Spleen (tissue), 11 donors: ENCODE results near the gene ZNF175. TPM values are rescaled to one million over a fixed set of nuclear protein-coding genes. Genes with fewer than 3 reads are reported as not detected.

Source experiments
- DNase-seq: peaks from one replicate; pipeline ENCODE4 v3.0.0-alpha.2; 2020
- H3K27ac ChIP-seq, 8 donors: fragments of 200-600 bp; sonication (generic) in 7 of 8; 1 replicate in 4 of 8; 2 replicates in 4 of 8; pipeline versions ENCODE4 v1.5.0 to v1.8.0; 2016 to 2021; ENCODE audit warnings: inconsistent platforms in 4 of 8, mild to moderate bottlenecking in 4 of 8, moderate library complexity in 1 of 8
- H3K27me3 ChIP-seq, 7 donors: fragments of 200-600 bp; sonication (generic) in 6 of 7; replicated peaks in 1 of 7; 1 replicate in 4 of 7; 2 replicates in 3 of 7; pipeline versions ENCODE4 v1.5.0 to v1.8.0; 2016 to 2021; ENCODE audit warnings: inconsistent platforms in 3 of 7, mild to moderate bottlenecking in 1 of 7
- H3K36me3 ChIP-seq, 6 donors: fragments of 200-600 bp; sonication (generic) in 5 of 6; 1 replicate in 4 of 6; 2 replicates in 2 of 6; pipeline versions ENCODE4 v1.5.0 to v1.8.0; 2016 to 2021; ENCODE audit warnings: inconsistent platforms in 2 of 6
- H3K4me1 ChIP-seq, 6 donors: fragments of 200-600 bp; sonication (generic) in 5 of 6; 1 replicate in 3 of 6; 2 replicates in 3 of 6; pipeline versions ENCODE4 v1.5.0 to v1.8.0; 2016 to 2021; ENCODE audit warnings: inconsistent platforms in 3 of 6
- H3K4me3 ChIP-seq, 8 donors: fragments of 200-600 bp; sonication (generic) in 7 of 8; 1 replicate in 4 of 8; 2 replicates in 4 of 8; pipeline versions ENCODE4 v1.5.0 to v1.8.0; 2016 to 2021; ENCODE audit warnings: inconsistent platforms in 4 of 8, mild to moderate bottlenecking in 4 of 8, moderate library complexity in 2 of 8
- H3K9me3 ChIP-seq, 8 donors: fragments of 200-600 bp; sonication (generic) in 7 of 8; 1 replicate in 4 of 8; 2 replicates in 4 of 8; pipeline versions ENCODE4 v1.5.0 to v1.8.0; 2016 to 2021; ENCODE audit warnings: inconsistent platforms in 4 of 8
- CTCF ChIP-seq, 11 experiments: fragments of 200-600 bp in 7 of 11; fragments of 450-650 bp in 4 of 11; sonication (generic) in 4 of 11; IDR thresholded peaks in 8 of 11; conservative IDR thresholded peaks in 3 of 11; 1 replicate in 7 of 11; 2 replicates in 4 of 11; pipeline versions ENCODE4 v1.4.0 to v1.8.0; 2016 to 2021; ENCODE audit warnings: antibody characterized with exemption in 11 of 11, inconsistent platforms in 4 of 11, mild to moderate bottlenecking in 1 of 11
- POLR2A ChIP-seq, 3 donors: fragments of 450-650 bp; IDR thresholded peaks; one replicate each; pipeline ENCODE4 v1.5.1; 2017; ENCODE audit warnings: antibody characterized with exemption in 3 of 3, mild to moderate bottlenecking in 1 of 3
- POLR2AphosphoS5 ChIP-seq, 3 donors: sonication (generic); formaldehyde crosslinking; IDR thresholded peaks; one replicate each; pipeline ENCODE4 v1.5.1; 2017; ENCODE audit warnings: antibody characterized with exemption in 3 of 3
- WGBS, 5 donors: extraction: QIAGEN DNeasy Blood & Tissue Kit in 3 of 5; methylation state at CpG; one replicate each; pipeline versions ENCODE4 v1.1.5 to v1.1.7; 2013 to 2018; 5-methylcytosine and 5-hydroxymethylcytosine counted together
- intact Hi-C: fragments of 100-400 bp; cut with DNase I; formaldehyde crosslinking; loops from one replicate; pipeline ENCODE4 v1.15.0; 2023; ENCODE audit warnings: low total_unique reads
- polyA plus RNA-seq, 3 donors: library from polyadenylated mRNA; stranded (reverse); fragments of 200-250 nt; gene quantifications; one replicate each; pipeline ENCODE4 v1.2.1, GENCODE V29; 2013
- total RNA-seq, 7 donors: library from RNA; depleted of rRNA in 3 of 7; stranded (reverse); fragments of >200 nt in 3 of 7; fragmentation: NEBNext Ultra II Directional in 4 of 7; extraction: Animal tissue kit (Norgen Biotek cat#: 25700) in 4 of 7; gene quantifications; one replicate each; pipeline versions ENCODE4 v1.1.0 to v1.2.1, GENCODE V29; 2016 to 2021
- donor health status: healthy with polysubstance abuse.
- donor health status: DM: no; HTN: no; CAD: no; lungs with moderate emphysema.
- donor health status: DM: no; HTN: no; CAD: no.
- donor health status: Bipolar disorder and iron deficiency.
- donor health status: healthy.
- donor health status: DM: no; HTN: no; CAD: no.
- donor health status: DM: yes; HTN: yes; CAD: no.

ZNF175 gene
- total and polyA plus RNA-seq, 10 donors = 1.8 to 24.4 (median 12.3) TPM

- intact Hi-C loops = no loop called here
- Histone ChIP-seq H3K27me3 (peaks cover 0 to 22% (median 0%) of the 10 kb centered on the region in 7 donors), H3K36me3 (no peaks in the 10 kb centered on the region), H3K9me3 (peaks cover 0 to 3% (median 0%) of the 10 kb centered on the region in 8 donors), H3K27ac (no peak overlapping the region), H3K4me3 (no peak overlapping the region), H3K4me1 (no peaks in the 10 kb centered on the region)
- TF ChIP-seq POLR2A (IDR thresholded peaks at IDR 0.05) (no peak), POLR2AphosphoS5 (IDR thresholded peaks at IDR 0.05) (no peak), CTCF (IDR thresholded peaks at IDR 0.05 in 8 of 11, conservative IDR thresholded peaks at IDR 0.05 in 3 of 11) (no peak)
- peak; percentile 24 for DNase-seq
- WGBS, 5 donors = 40 to 61% (median 58%) methylated on average over 1 to 4 of the region's 4 CpGs
These were observed 45.4 kb upstream of the ZNF175 start for GRCh38 chr19:51525651-51526050.

GRCh38 chr19:51529301-51529700 is 41.8 kb upstream of the ZNF175 start:
- Histone ChIP-seq H3K4me1 (peaks cover 0 to 15% (median 10%) of the 10 kb centered on the region in 6 donors), H3K27me3 (peaks cover 0 to 36% (median 0%) of the 10 kb centered on the region in 7 donors), H3K4me3 (no peak overlapping the region), H3K36me3 (no peaks in the 10 kb centered on the region), H3K27ac (no peak overlapping the region), H3K9me3 (no peaks in the 10 kb centered on the region)
- WGBS, 5 donors = 62 to 94% (median 93%) methylated on average over 2 of the region's 2 CpGs
- DNase-seq = peak; percentile 60
- intact Hi-C loops = no loop called here
- no peak for TF ChIP-seq CTCF (IDR thresholded peaks at IDR 0.05 in 8 of 11, conservative IDR thresholded peaks at IDR 0.05 in 3 of 11)
- TF ChIP-seq POLR2AphosphoS5 (IDR thresholded peaks at IDR 0.05) = no peak
- no peak for TF ChIP-seq POLR2A (IDR thresholded peaks at IDR 0.05)

GRCh38 chr19:51530616-51531015 is 40.5 kb upstream of the ZNF175 start:
- Histone ChIP-seq H3K27ac (no peak overlapping the region), H3K4me1 (peaks cover 0 to 15% (median 10%) of the 10 kb centered on the region in 6 donors), H3K9me3 (peaks cover 0 to 2% (median 0%) of the 10 kb centered on the region in 8 donors), H3K4me3 (peak overlapping the region in 2 of 8 donors; percentile 29 to 49), H3K27me3 (peaks cover 0 to 32% (median 0%) of the 10 kb centered on the region in 7 donors), H3K36me3 (no peaks in the 10 kb centered on the region)
- peak; percentile 67 for DNase-seq
- 80 to 89% (median 87%) methylated on average over 7 to 8 of the region's 8 CpGs for WGBS, 5 donors
- intact Hi-C loops = no loop called here
- TF ChIP-seq CTCF (IDR thresholded peaks at IDR 0.05 in 8 of 11, conservative IDR thresholded peaks at IDR 0.05 in 3 of 11) (no peak), POLR2A (IDR thresholded peaks at IDR 0.05) (no peak), POLR2AphosphoS5 (IDR thresholded peaks at IDR 0.05) (no peak)

- peak; percentile 50 to 82 (median 60) for TF ChIP-seq POLR2AphosphoS5 (IDR thresholded peaks at IDR 0.05)
- no peak for TF ChIP-seq POLR2A (IDR thresholded peaks at IDR 0.05)
- Histone ChIP-seq H3K27me3 (peaks cover 0 to 30% (median 0%) of the 10 kb centered on the region in 7 donors), H3K4me3 (peak within 1 kb of the TSS in 2 of 8 donors; percentile 29 to 49), H3K27ac (peak within 1 kb of the TSS in 5 of 8 donors; percentile 26 to 61 (median 34)), H3K9me3 (peaks cover 0 to 5% (median 0%) of the 10 kb centered on the region in 8 donors), H3K36me3 (no peaks in the 10 kb centered on the region), H3K4me1 (peaks cover 0 to 15% (median 10%) of the 10 kb centered on the region in 6 donors)
- 22 to 25% (median 24%) methylated on average over 18 to 25 of the region's 25 CpGs for WGBS, 5 donors
- peak; percentile 90 for DNase-seq
- intact Hi-C loops = no loop called here
These were observed 39.5 kb upstream of the ZNF175 start, which contains the start of gene SIGLEC6 for GRCh38 chr19:51531349-51532315. Gene SIGLEC6, minus strand, starts transcription at chr19:51531670. Its CDS starts 22 bp downstream, at chr19:51531648.
